Astrocyte of the cerebellum (primary cell): ENCODE data around the gene ABHD13.

Experiments used
- DNase-seq: peaks from one replicate; pipeline ENCODE4 v3.0.0-alpha.2; 2011; ENCODE audit warnings: low read depth
- H3K4me3 ChIP-seq: 2 replicates; pipeline ENCODE4 v1.5.1; 2011; ENCODE audit warnings: mild to moderate bottlenecking, low read depth, low read length, moderate library complexity
- CTCF ChIP-seq: IDR thresholded peaks from 2 replicates; pipeline ENCODE4 v1.5.1; 2012; ENCODE audit warnings: low read length, low read depth, moderate library complexity, mild to moderate bottlenecking; ENCODE audit errors: missing control alignments
- in situ Hi-C: cut with HindIII; loops from 2 replicates; pipeline ENCODE4 v1.10.0; 2017; ENCODE audit warnings: low sequenced_read_pairs

The ABHD13 gene

GRCh38 chr13:108278466-108278865 is 60.3 kb downstream of the ABHD13 start:
- no peak for DNase-seq
- in situ Hi-C loops: loop anchor here (10.0 kb wide), 1 partner anchor 56 kb away; no protein-coding TSS in a partner anchor
- H3K4me3 ChIP-seq: no peak overlapping the region
- TF ChIP-seq CTCF: no peak

- no peak for DNase-seq
- H3K4me3 ChIP-seq: no peak overlapping the region
- no peak for TF ChIP-seq CTCF
- in situ Hi-C loops: no loop called here
These were observed 63.7 kb downstream of the ABHD13 start for GRCh38 chr13:108281901-108282300.

- in situ Hi-C loops: no loop called here
- H3K4me3 ChIP-seq: no peak overlapping the region
- no peak for DNase-seq
- TF ChIP-seq CTCF: no peak
These were observed 64.9 kb downstream of the ABHD13 start for GRCh38 chr13:108283110-108283509.
